Activated naive CD8-positive, alpha-beta T cell treated with anti-CD3 and anti-CD28 coated beads, Interleukin-2, amount 50 U/mL, for 16 hours (primary cell): ENCODE data around the gene RPN2.
A peak's percentile ranks its signal among the peaks of the same experiment; 100 is the strongest.
"Not testable (repeated sequence)": the region's sequence is repeated elsewhere in the genome, so short reads cannot be mapped to it uniquely, and the experiment has no call there.

Experiments
- DNase-seq: peaks from one replicate; pipeline ENCODE4 v3.0.0-alpha.2; 2020; ENCODE audit warnings: low read depth, low spot score

Gene RPN2

GRCh38 chr20:37178839-37179682 is at the start of gene RPN2, which contains the start of gene MROH8:
Gene RPN2, plus strand, starts transcription at chr20:37179330. Its CDS starts 27 bp downstream, at chr20:37179357.
Gene MROH8, minus strand, starts transcription at chr20:37179548.
- DNase-seq = peak; percentile 89

DNA sequence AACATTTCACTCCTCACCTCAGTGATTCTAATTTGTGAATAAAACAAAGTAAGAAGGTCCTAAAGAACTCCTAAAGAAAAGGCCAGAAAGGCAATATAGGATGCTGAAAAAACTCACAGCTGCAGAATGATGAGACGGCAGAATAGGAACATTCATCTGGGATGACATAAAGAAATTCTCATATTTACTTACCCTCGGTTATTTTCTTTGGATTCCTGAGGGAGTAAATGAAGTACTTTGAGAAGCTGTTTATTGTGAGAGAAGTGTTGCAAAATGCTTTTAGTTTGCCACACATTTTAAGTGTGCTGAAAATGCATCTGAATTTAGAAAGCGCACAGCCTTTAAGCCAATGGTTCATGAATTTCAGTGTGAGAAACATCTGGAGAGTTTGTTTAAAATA is 47.6 kb upstream of the RPN2 start:
- no peak for DNase-seq

- no peak for DNase-seq
These were observed 45.2 kb upstream of the RPN2 start for GRCh38 chr20:37133952-37134351.

DNA sequence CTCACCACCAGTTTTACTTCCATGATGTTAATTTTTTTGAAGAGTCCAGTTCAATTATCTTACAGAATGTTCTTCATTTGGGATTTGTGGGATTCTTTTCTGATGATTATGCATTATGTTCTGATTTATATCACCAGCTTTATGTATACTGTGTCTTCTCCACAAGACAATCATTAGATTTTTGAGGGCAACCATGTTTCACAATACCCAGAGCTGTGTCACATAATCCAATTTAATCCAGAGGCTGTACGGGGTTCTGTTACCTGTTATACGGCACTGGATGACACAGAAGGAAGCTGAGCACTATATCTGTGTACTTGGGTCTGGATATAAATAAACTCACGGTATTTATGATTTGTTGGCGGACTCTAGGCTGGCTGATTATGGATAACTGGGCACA is 41.6 kb upstream of the RPN2 start:
- DNase-seq = no peak

DNA sequence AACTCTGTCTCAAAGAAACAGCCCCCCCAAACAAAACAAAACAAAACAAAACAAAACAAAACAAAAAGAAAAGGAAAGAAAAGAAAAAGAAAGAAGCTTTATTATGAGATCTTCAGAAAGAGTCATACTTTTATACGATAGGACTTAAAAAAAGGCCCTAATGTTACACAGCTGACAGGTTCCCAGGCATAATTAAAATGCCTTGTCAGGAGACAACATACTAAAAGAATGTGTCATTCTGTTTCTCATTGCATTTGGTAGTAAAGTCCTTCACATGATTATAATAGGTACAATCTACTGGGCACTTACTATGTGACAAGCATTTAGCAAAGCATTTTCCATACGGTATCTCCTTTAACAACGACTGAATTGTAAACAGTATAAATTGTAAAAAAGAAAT is 36.4 kb upstream of the RPN2 start:
- no peak for DNase-seq

DNA sequence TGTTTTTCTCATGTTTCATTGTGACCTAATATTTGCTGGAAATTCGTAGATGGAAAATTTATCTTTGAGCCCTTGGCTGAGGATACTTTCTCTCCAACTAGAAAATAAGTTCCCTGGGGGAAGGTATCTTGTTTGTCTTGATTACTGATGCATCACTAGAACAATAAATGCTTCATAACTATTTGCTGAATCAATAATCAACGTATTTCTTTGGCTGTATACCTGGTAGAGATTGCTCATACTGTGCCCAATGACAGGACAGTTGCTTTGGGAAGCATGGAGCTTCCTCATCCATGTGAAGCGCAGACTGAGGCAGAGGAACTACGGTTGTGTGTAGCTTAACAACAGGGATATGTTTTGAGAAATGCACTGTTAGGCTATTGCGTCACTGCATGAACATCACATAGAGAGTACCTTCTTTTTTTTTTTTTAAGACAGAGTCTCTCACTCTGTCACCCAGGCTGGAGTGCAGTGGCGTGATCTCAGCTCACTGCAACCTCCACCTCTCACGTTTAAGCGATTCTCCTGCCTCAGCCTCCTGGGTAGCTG is 34.2 kb upstream of the RPN2 start:
- no peak for DNase-seq

GRCh38 chr20:37147250-37147649 is 31.9 kb upstream of the RPN2 start:
- DNase-seq = no peak

GRCh38 chr20:37150864-37151263 is 28.3 kb upstream of the RPN2 start:
- not testable (repeated sequence) for DNase-seq

GRCh38 chr20:37151529-37151928 is 27.6 kb upstream of the RPN2 start:
- DNase-seq = no peak

DNA sequence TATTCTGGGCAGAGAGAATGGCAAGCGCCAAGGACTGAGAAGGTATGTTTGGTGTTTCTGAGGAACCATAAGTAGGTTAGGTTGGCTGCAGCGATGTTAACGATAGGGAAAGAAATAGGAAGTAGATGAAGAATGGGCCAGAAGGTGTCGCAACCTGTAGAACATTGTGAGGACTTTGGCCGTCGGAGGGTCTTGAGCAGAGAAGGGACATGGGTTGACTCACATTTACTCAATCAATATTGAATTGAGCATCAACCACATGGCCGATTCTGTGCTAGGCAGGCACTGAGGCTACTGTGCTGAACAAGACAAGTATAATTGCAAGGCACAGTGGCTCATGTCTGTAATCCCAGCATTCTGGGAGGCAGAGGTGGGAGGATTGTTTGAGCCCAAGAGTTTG is 26.8 kb upstream of the RPN2 start:
- DNase-seq = no peak

GRCh38 chr20:37154684-37155298 is 24.3 kb upstream of the RPN2 start:
- no peak for DNase-seq

- DNase-seq = no peak
These were observed 23.1 kb upstream of the RPN2 start for GRCh38 chr20:37155987-37156386.

GRCh38 chr20:37158248-37158647 is 20.9 kb upstream of the RPN2 start:
- no peak for DNase-seq

- DNase-seq = no peak
These were observed 18.4 kb upstream of the RPN2 start for GRCh38 chr20:37160683-37161082.

- DNase-seq = no peak
These were observed 17.1 kb upstream of the RPN2 start for GRCh38 chr20:37161830-37162549.

GRCh38 chr20:37162646-37163045 is 16.5 kb upstream of the RPN2 start:
- no peak for DNase-seq

DNA sequence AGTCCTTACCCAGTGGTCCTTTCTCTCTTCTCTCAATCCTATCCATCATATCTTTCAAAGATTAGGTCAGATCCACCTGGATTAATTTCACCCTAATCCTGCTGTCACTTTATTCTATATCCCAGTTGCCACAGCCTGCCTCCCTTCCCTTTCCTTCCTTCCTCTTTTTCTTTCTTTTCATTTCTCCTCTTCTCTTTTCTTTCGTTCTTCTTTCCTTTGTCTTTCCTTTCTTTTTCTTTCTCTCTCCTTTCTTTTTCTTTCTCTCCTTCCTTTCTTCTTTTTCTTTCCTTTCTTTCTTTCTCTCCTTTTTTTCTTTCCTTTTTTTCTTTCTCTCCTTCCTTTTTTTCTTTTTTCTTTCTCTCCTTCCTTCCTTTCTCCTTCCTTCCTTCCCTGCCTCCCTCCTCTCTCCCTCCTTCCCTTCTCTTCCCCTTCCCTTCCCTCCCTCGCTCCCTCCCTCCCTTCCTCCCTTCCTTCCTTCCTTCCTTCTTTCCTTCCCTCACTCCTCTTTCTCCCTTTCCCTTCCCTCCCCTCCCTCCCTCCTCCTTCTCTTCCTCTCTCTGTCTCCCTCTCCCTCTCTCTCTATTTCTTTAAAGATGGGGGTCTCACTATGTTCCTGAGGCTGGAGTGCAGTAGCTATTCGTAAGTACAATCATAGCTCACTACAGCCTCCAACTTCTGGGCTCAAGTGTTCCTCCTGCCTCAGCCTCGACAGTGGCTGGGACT is 15.1 kb upstream of the RPN2 start:
- no peak for DNase-seq

GRCh38 chr20:37165031-37165430 is 14.1 kb upstream of the RPN2 start:
- no peak for DNase-seq

DNA sequence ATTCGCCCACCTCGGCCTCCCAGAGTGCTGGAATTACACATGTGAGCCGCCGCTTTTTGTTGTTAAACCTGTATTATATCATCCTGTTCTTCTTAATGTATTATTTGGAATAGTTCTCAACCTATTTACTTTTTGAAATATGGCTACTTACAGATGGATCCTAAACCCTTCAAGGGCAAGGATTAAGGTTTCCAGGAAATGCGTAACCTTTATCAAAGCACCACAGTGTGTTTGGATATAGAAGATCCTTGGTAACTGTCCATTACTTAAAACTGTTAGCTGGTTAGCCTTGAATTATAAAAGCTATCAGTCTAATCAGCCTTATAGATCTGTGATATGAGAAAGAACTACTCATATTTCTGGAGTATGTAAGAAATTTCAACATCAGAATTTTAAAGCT is 12.3 kb upstream of the RPN2 start:
- DNase-seq = no peak

GRCh38 chr20:37172836-37173235 is 6.3 kb upstream of the RPN2 start:
- DNase-seq = no peak

- DNase-seq = no peak
These were observed 774 bp downstream of the RPN2 start for GRCh38 chr20:37179683-37180524.
